GM12892 (cell line): ENCODE measurements around the gene NECTIN1.

ENCODE experiments used
- POLR2AphosphoS5 ChIP-seq: IDR thresholded peaks from 2 replicates; pipeline ENCODE4 v1.6.1; 2011; ENCODE audit warnings: low read depth, low read length, control low read depth
- TAF1 ChIP-seq: IDR thresholded peaks from 2 replicates; pipeline ENCODE4 v1.6.1; 2011; ENCODE audit warnings: low read depth, mild to moderate bottlenecking, control low read depth, low read length, borderline replicate concordance

DNA sequence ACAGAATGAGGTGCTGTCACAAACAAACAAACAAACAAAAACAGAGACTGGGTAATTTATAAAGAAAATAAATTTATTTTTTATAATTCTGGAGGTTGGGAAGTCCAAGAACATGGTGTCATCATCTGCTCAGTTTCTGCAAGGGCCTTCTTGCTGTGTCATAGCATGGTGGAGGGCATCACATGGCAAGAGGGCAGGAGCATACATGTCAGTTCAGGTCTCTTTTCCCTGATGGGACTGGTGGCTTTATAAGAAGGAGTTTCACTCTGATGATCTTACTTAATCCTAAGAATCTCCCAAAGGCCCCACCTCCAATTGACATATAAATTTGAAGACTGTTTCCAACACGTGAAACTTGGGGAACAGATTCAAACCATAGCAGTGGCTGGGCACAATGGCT lies 135.7 kb downstream of the NECTIN1 start:
- TF ChIP-seq POLR2AphosphoS5 (no peak), TAF1 (no peak)
